ENCODE measurements around the gene ZNF438.
"Not testable (repeated sequence)": the region's sequence is repeated elsewhere in the genome, so short reads cannot be mapped to it uniquely, and the experiment has no call there.

The ZNF438 gene

GRCh38 chr10:30943451-30943850 lies 88.2 kb downstream of the ZNF438 start:
- no peak for DNase-seq (ENCODE audit: low read depth)

- no peak for DNase-seq (ENCODE audit: low read depth)
Observed at GRCh38 chr10:30940256-30940655, 91.4 kb downstream of the ZNF438 start.

GRCh38 chr10:30939643-30940251 lies 91.9 kb downstream of the ZNF438 start:
- no peak for DNase-seq (ENCODE audit: low read depth)

GRCh38 chr10:30935078-30935477 lies 96.6 kb downstream of the ZNF438 start:
- peak; percentile 13 for DNase-seq (ENCODE audit: low read depth)

GRCh38 chr10:30931094-30931493 lies 100.6 kb downstream of the ZNF438 start:
- DNase-seq (ENCODE audit: low read depth) = no peak

- no peak for DNase-seq (ENCODE audit: low read depth)
Observed at GRCh38 chr10:30929901-30930520, 101.7 kb downstream of the ZNF438 start.

GRCh38 chr10:30929311-30929729 lies 102.3 kb downstream of the ZNF438 start:
- not testable (repeated sequence) for DNase-seq (ENCODE audit: low read depth)

- no peak for DNase-seq (ENCODE audit: low read depth)
Observed at GRCh38 chr10:30928742-30929141, 102.9 kb downstream of the ZNF438 start.

- no peak for DNase-seq (ENCODE audit: low read depth)
Observed at GRCh38 chr10:30918651-30919050, 113.0 kb downstream of the ZNF438 start.

- DNase-seq (ENCODE audit: low read depth) = no peak
Observed at GRCh38 chr10:30917789-30918188, 113.9 kb downstream of the ZNF438 start.

GRCh38 chr10:30917067-30917466 lies 114.6 kb downstream of the ZNF438 start:
- no peak for DNase-seq (ENCODE audit: low read depth)

GRCh38 chr10:30915146-30915545 lies 116.5 kb downstream of the ZNF438 start:
- DNase-seq (ENCODE audit: low read depth) = peak; percentile 20

GRCh38 chr10:30911303-30911863 lies 120.3 kb downstream of the ZNF438 start:
- DNase-seq (ENCODE audit: low read depth) = peak; percentile 2

- DNase-seq (ENCODE audit: low read depth) = no peak
Observed at GRCh38 chr10:30903397-30904138, 128.1 kb downstream of the ZNF438 start.

- DNase-seq (ENCODE audit: low read depth) = no peak
Observed at GRCh38 chr10:30902621-30903396, 128.9 kb downstream of the ZNF438 start.

- not testable (repeated sequence) for DNase-seq (ENCODE audit: low read depth)
Observed at GRCh38 chr10:30901487-30901886, 130.2 kb downstream of the ZNF438 start.

- DNase-seq (ENCODE audit: low read depth) = peak; percentile 7
Observed at GRCh38 chr10:30898964-30899363, 132.7 kb downstream of the ZNF438 start.

GRCh38 chr10:30897547-30897946 lies 134.1 kb downstream of the ZNF438 start:
- DNase-seq (ENCODE audit: low read depth) = no peak

- DNase-seq (ENCODE audit: low read depth) = no peak
Observed at GRCh38 chr10:30897048-30897447, 134.6 kb downstream of the ZNF438 start.

GRCh38 chr10:30894221-30894620 lies 137.4 kb downstream of the ZNF438 start:
- no peak for DNase-seq (ENCODE audit: low read depth)

GRCh38 chr10:30893208-30893607 lies 138.5 kb downstream of the ZNF438 start:
- DNase-seq (ENCODE audit: low read depth) = peak; percentile 39

GRCh38 chr10:30887839-30888238 lies 143.8 kb downstream of the ZNF438 start:
- DNase-seq (ENCODE audit: low read depth) = no peak

Measured in EH (cell line).